Panc1 (cell line): ENCODE results near the gene ANKRD17. TPM values are rescaled to one million over a fixed set of nuclear protein-coding genes. Genes with fewer than 3 reads are reported as not detected.

Experiments
- ATAC-seq: fragments of 200-7000 bp; cut with Tn5 transposase; 2 replicates; pipeline ENCODE4 v1.9.1; 2020; ENCODE audit warnings: mild to moderate bottlenecking, moderate library complexity
- BruUV-seq: library from RNA; stranded (reverse); fragments of 400-500 nt; replicated peaks from 2 replicates; lab custom pipeline; 2021; lab: Mats Ljungman, UMichigan
- CTCF ChIA-PET: fragments of 300-600 bp; sonication (Branson Sonifier 250); formaldehyde crosslinking; loops from one replicate; lab custom pipeline; 2022; ENCODE audit warnings: antibody characterized with exemption; lab: Charles Lee
- POLR2A ChIA-PET: fragments of 300-600 bp; sonication (Branson Sonifier 250); formaldehyde crosslinking; loops from one replicate; lab custom pipeline; 2022; ENCODE audit warnings: antibody characterized with exemption; lab: Charles Lee
- DNase-seq: peaks from one replicate; pipeline ENCODE4 v3.0.0-alpha.2; 2010; ENCODE audit warnings: low read depth, low spot score
- H3K27ac ChIP-seq: 2 replicates; pipeline ENCODE4 v1.5.1; 2011; ENCODE audit warnings: mild to moderate bottlenecking, low read length, inconsistent platforms
- H3K27me3 ChIP-seq: fragments of 200-500 bp; sonication (Bioruptor generic); 2 replicates; pipeline ENCODE4 v1.6.0; 2014; ENCODE audit warnings: low read length, inconsistent platforms; ENCODE audit not compliant: control insufficient read depth, insufficient read depth
- H3K36me3 ChIP-seq: fragments of 200-500 bp; sonication (Bioruptor generic); 2 replicates; pipeline ENCODE4 v1.5.1; 2014; ENCODE audit warnings: inconsistent platforms, mild to moderate bottlenecking, low read length, moderate library complexity; ENCODE audit not compliant: control insufficient read depth, insufficient read depth
- H3K4me1 ChIP-seq: 2 replicates; pipeline ENCODE4 v1.5.1; 2011; ENCODE audit warnings: inconsistent platforms, mild to moderate bottlenecking, low read length, moderate library complexity; ENCODE audit not compliant: control insufficient read depth, insufficient read depth
- H3K4me3 ChIP-seq, 2 experiments: 2 replicates each; pipeline ENCODE4 v1.5.1; 2011 to 2012; ENCODE audit warnings: low read depth in 2 of 2, low read length in 2 of 2, mild to moderate bottlenecking in 2 of 2, inconsistent platforms in 1 of 2, moderate library complexity in 1 of 2
- H3K9me3 ChIP-seq: fragments of 200-500 bp; sonication (Bioruptor generic); 2 replicates; pipeline ENCODE4 v1.5.1; 2014; ENCODE audit warnings: low read depth, mild to moderate bottlenecking, inconsistent platforms, low read length, moderate library complexity; ENCODE audit not compliant: control insufficient read depth, insufficient read depth
- CTCF ChIP-seq: fragments of 450-650 bp; IDR thresholded peaks from 2 replicates; pipeline ENCODE4 v1.5.1; 2017; ENCODE audit warnings: mild to moderate bottlenecking
- POLR2AphosphoS5 ChIP-seq: IDR thresholded peaks from 2 replicates; pipeline ENCODE4 v1.6.1; 2012; ENCODE audit warnings: mild to moderate bottlenecking, low read depth, low read length, moderate library complexity
- SIN3A ChIP-seq: IDR thresholded peaks from 2 replicates; pipeline ENCODE4 v1.6.1; 2012; ENCODE audit warnings: low read depth, mild to moderate bottlenecking, low read length, moderate library complexity, borderline replicate concordance; ENCODE audit not compliant: insufficient read depth
- TCF7L2 ChIP-seq: IDR thresholded peaks from 2 replicates; pipeline ENCODE4 v1.6.1; 2011; ENCODE audit warnings: mild to moderate bottlenecking, low read depth, low read length, inconsistent platforms
- in situ Hi-C: cut with HindIII; loops from 2 replicates; pipeline ENCODE4 v1.10.0; 2016; ENCODE audit warnings: low sequenced_read_pairs, low pct_unique_long_range_greater_than_20kb
- intact Hi-C: fragments of 100-400 bp; cut with micrococcal nuclease; formaldehyde crosslinking; loops from one replicate; pipeline ENCODE4 v1.10.0; 2022; ENCODE audit not compliant: unreplicated experiment
- total RNA-seq: library from RNA; stranded (reverse); gene quantifications from one replicate; pipeline ENCODE4 v1.2.1, GENCODE V29; 2021; ENCODE audit not compliant: unreplicated experiment
- TF ChIP-seq, protein P1 (sequence below), 2 experiments: IDR thresholded peaks; 2 replicates each; pipeline ENCODE4 v1.6.1; 2011 to 2012; ENCODE audit warnings: low read depth in 2 of 2, control low read depth in 1 of 2, low read length in 1 of 2, mild to moderate bottlenecking in 1 of 2, moderate library complexity in 1 of 2; ENCODE audit not compliant: insufficient read depth in 1 of 2

Gene ANKRD17
- total RNA-seq, 1 experiment from 2014 or later, result 38.5 TPM

GRCh38 chr4:73099143-73099542, 159.5 kb downstream of the ANKRD17 start:
- ChIA-PET POLR2A (no interaction called here), CTCF (no interaction called here)
- H3K27me3 ChIP-seq, result no peaks in the 10 kb centered on the region
- no peak overlapping the region for H3K27ac ChIP-seq
- in situ Hi-C loops, result no loop called here
- DNase-seq (no peak), ATAC-seq (no peak)
- TF ChIP-seq POLR2AphosphoS5 (no peak), SIN3A (no peak), TCF7L2 (no peak), CTCF (no peak)
- TF ChIP-seq, protein P1, sequence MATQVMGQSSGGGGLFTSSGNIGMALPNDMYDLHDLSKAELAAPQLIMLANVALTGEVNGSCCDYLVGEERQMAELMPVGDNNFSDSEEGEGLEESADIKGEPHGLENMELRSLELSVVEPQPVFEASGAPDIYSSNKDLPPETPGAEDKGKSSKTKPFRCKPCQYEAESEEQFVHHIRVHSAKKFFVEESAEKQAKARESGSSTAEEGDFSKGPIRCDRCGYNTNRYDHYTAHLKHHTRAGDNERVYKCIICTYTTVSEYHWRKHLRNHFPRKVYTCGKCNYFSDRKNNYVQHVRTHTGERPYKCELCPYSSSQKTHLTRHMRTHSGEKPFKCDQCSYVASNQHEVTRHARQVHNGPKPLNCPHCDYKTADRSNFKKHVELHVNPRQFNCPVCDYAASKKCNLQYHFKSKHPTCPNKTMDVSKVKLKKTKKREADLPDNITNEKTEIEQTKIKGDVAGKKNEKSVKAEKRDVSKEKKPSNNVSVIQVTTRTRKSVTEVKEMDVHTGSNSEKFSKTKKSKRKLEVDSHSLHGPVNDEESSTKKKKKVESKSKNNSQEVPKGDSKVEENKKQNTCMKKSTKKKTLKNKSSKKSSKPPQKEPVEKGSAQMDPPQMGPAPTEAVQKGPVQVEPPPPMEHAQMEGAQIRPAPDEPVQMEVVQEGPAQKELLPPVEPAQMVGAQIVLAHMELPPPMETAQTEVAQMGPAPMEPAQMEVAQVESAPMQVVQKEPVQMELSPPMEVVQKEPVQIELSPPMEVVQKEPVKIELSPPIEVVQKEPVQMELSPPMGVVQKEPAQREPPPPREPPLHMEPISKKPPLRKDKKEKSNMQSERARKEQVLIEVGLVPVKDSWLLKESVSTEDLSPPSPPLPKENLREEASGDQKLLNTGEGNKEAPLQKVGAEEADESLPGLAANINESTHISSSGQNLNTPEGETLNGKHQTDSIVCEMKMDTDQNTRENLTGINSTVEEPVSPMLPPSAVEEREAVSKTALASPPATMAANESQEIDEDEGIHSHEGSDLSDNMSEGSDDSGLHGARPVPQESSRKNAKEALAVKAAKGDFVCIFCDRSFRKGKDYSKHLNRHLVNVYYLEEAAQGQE (IDR thresholded peaks at IDR 0.05; ENCODE audit: insufficient read depth in 1 of 2, low read depth in 2 of 2, low read length in 1 of 2), result no peak
- intact Hi-C loops, result no loop called here
- no peak overlapping the region for H3K4me3 ChIP-seq
- no TSS peak for BruUV-seq
- H3K36me3 ChIP-seq, result peaks cover 15% of the 10 kb centered on the region
- no peaks in the 10 kb centered on the region for H3K9me3 ChIP-seq
- no peaks in the 10 kb centered on the region for H3K4me1 ChIP-seq

DNA sequence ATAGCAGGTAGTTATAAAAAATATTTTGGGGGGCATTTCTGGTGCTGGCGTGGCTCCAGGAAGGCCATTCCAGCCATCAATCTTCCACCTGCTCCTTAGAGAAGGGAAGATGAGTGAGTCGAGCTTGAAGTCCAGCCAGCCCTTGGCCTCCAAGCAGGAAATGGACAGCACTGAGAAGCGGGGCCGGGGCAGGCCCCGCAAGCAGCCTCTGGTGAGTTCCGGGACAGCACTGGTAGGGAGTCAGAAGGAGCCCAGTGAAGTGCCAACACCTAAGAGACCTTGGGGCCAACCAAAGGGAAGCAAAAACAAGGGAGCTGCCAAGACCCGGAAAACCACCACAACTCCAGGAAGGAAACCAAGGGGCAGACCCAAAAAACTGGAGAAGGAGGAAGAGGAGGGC, 159.9 kb downstream of the ANKRD17 start:
- CTCF ChIA-PET, result no interaction called here
- Histone ChIP-seq H3K4me1 (no peaks in the 10 kb centered on the region), H3K9me3 (no peaks in the 10 kb centered on the region), H3K27ac (no peak overlapping the region), H3K4me3 (no peak overlapping the region), H3K27me3 (no peaks in the 10 kb centered on the region), H3K36me3 (peaks cover 16% of the 10 kb centered on the region)
- POLR2A ChIA-PET, result no interaction called here
- no peak for ATAC-seq
- intact Hi-C loops (no loop called here), in situ Hi-C loops (no loop called here)
- BruUV-seq, result no TSS peak
- DNase-seq, result no peak
- no peak for TF ChIP-seq TCF7L2
- TF ChIP-seq CTCF, result no peak
- TF ChIP-seq POLR2AphosphoS5, result no peak
- TF ChIP-seq SIN3A, result no peak
- TF ChIP-seq, protein P1 (IDR thresholded peaks at IDR 0.05; ENCODE audit: insufficient read depth in 1 of 2, low read depth in 2 of 2, low read length in 1 of 2), result no peak
